ENCODE data around the gene UPP1. TPM values are rescaled to one million over a fixed set of nuclear protein-coding genes. Genes with fewer than 3 reads are reported as not detected.

Gene UPP1
- total RNA-seq, 1 donor: 2.2 TPM

- peak in 2 of 3 donors; percentile 91 to 92 for DNase-seq (ENCODE audit: low read depth in 2 of 3, low spot score in 2 of 3)
Observed at GRCh38 chr7:48084727-48085432, 4.2 kb upstream of the UPP1 start.

- peak in 1 of 3 donors; percentile 21 for DNase-seq (ENCODE audit: low read depth in 2 of 3, low spot score in 2 of 3)
Observed at GRCh38 chr7:48085433-48085791, 3.7 kb upstream of the UPP1 start.

GRCh38 chr7:48085942-48086341, 3.1 kb upstream of the UPP1 start:
- no peak for DNase-seq (ENCODE audit: low read depth in 2 of 3, low spot score in 2 of 3)

- no peak for DNase-seq (ENCODE audit: low read depth in 2 of 3, low spot score in 2 of 3)
Observed at GRCh38 chr7:48087349-48087748, 1.7 kb upstream of the UPP1 start.

- peak; percentile 66 to 78 (median 73) for DNase-seq (ENCODE audit: low read depth in 2 of 3, low spot score in 2 of 3)
Observed at GRCh38 chr7:48088559-48089045, 463 bp upstream of the UPP1 start.

- no peak for DNase-seq (ENCODE audit: low read depth in 2 of 3, low spot score in 2 of 3)
Observed at GRCh38 chr7:48090095-48090805, 1.2 kb downstream of the UPP1 start.

- DNase-seq (ENCODE audit: low read depth in 2 of 3, low spot score in 2 of 3): no peak
Observed at GRCh38 chr7:48091506-48092433, 2.7 kb downstream of the UPP1 start.

- no peak for DNase-seq (ENCODE audit: low read depth in 2 of 3, low spot score in 2 of 3)
Observed at GRCh38 chr7:48094861-48095293, 5.8 kb downstream of the UPP1 start.

- DNase-seq (ENCODE audit: low read depth in 2 of 3, low spot score in 2 of 3): peak in 1 of 3 donors; percentile 31
Observed at GRCh38 chr7:48096273-48096672, 7.2 kb downstream of the UPP1 start.

- peak in 1 of 3 donors; percentile 18 for DNase-seq (ENCODE audit: low read depth in 2 of 3, low spot score in 2 of 3)
Observed at GRCh38 chr7:48097521-48098231, 8.6 kb downstream of the UPP1 start.

- no peak for DNase-seq (ENCODE audit: low read depth in 2 of 3, low spot score in 2 of 3)
Observed at GRCh38 chr7:48098846-48099245, 9.8 kb downstream of the UPP1 start.

- no peak for DNase-seq (ENCODE audit: low read depth in 2 of 3, low spot score in 2 of 3)
Observed at GRCh38 chr7:48099781-48100180, 10.7 kb downstream of the UPP1 start.

GRCh38 chr7:48101352-48101751, 12.3 kb downstream of the UPP1 start:
- DNase-seq (ENCODE audit: low read depth in 2 of 3, low spot score in 2 of 3): no peak

- no peak for DNase-seq (ENCODE audit: low read depth in 2 of 3, low spot score in 2 of 3)
Observed at GRCh38 chr7:48101968-48102367, 12.9 kb downstream of the UPP1 start.

GRCh38 chr7:48102530-48102929, 13.5 kb downstream of the UPP1 start:
- no peak for DNase-seq (ENCODE audit: low read depth in 2 of 3, low spot score in 2 of 3)

- DNase-seq (ENCODE audit: low read depth in 2 of 3, low spot score in 2 of 3): no peak
Observed at GRCh38 chr7:48105045-48105444, 16.0 kb downstream of the UPP1 start.

- DNase-seq (ENCODE audit: low read depth in 2 of 3, low spot score in 2 of 3): no peak
Observed at GRCh38 chr7:48106906-48107659, 18.0 kb downstream of the UPP1 start.

- no peak for DNase-seq (ENCODE audit: low read depth in 2 of 3, low spot score in 2 of 3)
Observed at GRCh38 chr7:48107926-48108472, 18.9 kb downstream of the UPP1 start.

Measured in hematopoietic multipotent progenitor cell (in vitro differentiated cells).